Upper lobe of left lung (tissue), 6 donors: Measurements from ENCODE around the gene XRCC4. TPM values are rescaled to one million over a fixed set of nuclear protein-coding genes. Genes with fewer than 3 reads are reported as not detected.

Source experiments
- ATAC-seq, 2 donors: fragments of 200-7000 bp; cut with Tn5 transposase; one replicate each; pipeline ENCODE4 v1.9.1; 2022; ENCODE audit warnings: mild to moderate bottlenecking in 2 of 2, moderate library complexity in 2 of 2; ENCODE audit not compliant: low FRiP score in 2 of 2
- DNase-seq, 2 donors: peaks; one replicate each; pipeline ENCODE4 v3.0.0-alpha.2; 2019 to 2020
- H3K27ac ChIP-seq, 4 donors: fragments of 200-600 bp; sonication (generic); one replicate each; pipeline ENCODE4 v1.5.1; 2016 to 2019
- H3K27me3 ChIP-seq, 4 donors: fragments of 200-600 bp; sonication (generic); one replicate each; pipeline ENCODE4 v1.5.1; 2017 to 2019
- H3K36me3 ChIP-seq, 4 donors: fragments of 200-600 bp; sonication (generic); one replicate each; pipeline ENCODE4 v1.5.1; 2016 to 2019
- H3K4me1 ChIP-seq, 4 donors: fragments of 200-600 bp; sonication (generic); one replicate each; pipeline ENCODE4 v1.5.1; 2018 to 2019
- H3K4me3 ChIP-seq, 4 donors: fragments of 200-600 bp; sonication (generic); one replicate each; pipeline ENCODE4 v1.5.1; 2017 to 2019; ENCODE audit warnings: mild to moderate bottlenecking in 2 of 4, moderate library complexity in 1 of 4
- H3K9me3 ChIP-seq, 4 donors: fragments of 200-600 bp; sonication (generic); one replicate each; pipeline ENCODE4 v1.5.1; 2018 to 2019
- CTCF ChIP-seq, 6 experiments: fragments of 450-650 bp in 4 of 6; fragments of 200-600 bp in 2 of 6; sonication (generic) in 2 of 6; IDR thresholded peaks; one replicate each; pipeline ENCODE4 v1.5.1; 2016 to 2019; ENCODE audit warnings: antibody characterized with exemption in 6 of 6
- EP300 ChIP-seq, 4 donors: sonication (generic); formaldehyde crosslinking; IDR thresholded peaks; one replicate each; pipeline ENCODE4 v1.5.1; 2017; ENCODE audit warnings: antibody characterized with exemption in 4 of 4, control low read depth in 2 of 4
- POLR2A ChIP-seq, 4 donors: fragments of 450-650 bp; IDR thresholded peaks; one replicate each; pipeline ENCODE4 v1.5.1; 2016 to 2017; ENCODE audit warnings: antibody characterized with exemption in 4 of 4, mild to moderate bottlenecking in 2 of 4
- POLR2AphosphoS5 ChIP-seq, 2 donors: sonication (generic); formaldehyde crosslinking; IDR thresholded peaks; one replicate each; pipeline ENCODE4 v1.5.1; 2017; ENCODE audit warnings: antibody characterized with exemption in 2 of 2
- WGBS, 2 donors: methylation state at CpG; one replicate each; pipeline ENCODE4 v1.1.5; 2017 to 2018; 5-methylcytosine and 5-hydroxymethylcytosine counted together
- total RNA-seq, 6 donors: library from RNA; depleted of rRNA in 4 of 6; stranded (reverse); fragments of >200 nt in 4 of 6; gene quantifications; one replicate each; pipeline versions ENCODE4 v1.1.0 to v1.2.1, GENCODE V29; 2016 to 2021
- donor health status: DM: no; HTN: no; CAD: no; lungs with moderate emphysema.
- donor health status: DM: no; HTN: yes; CAD: no; lungs with severe emphysema.

Gene XRCC4
- total RNA-seq, 6 donors from 2014 or later: 4.4 to 11.8 (median 7.7) TPM

GRCh38 chr5:83323557-83324180 is 246.3 kb downstream of the XRCC4 start:
- H3K4me1 ChIP-seq: peaks cover 0 to 3% (median 0%) of the 10 kb centered on the region in 4 donors
- ATAC-seq: no peak
- H3K27ac ChIP-seq: no peak overlapping the region
- no peak for DNase-seq
- TF ChIP-seq POLR2A (IDR thresholded peaks at IDR 0.05) (no peak), CTCF (IDR thresholded peaks at IDR 0.05) (no peak), EP300 (IDR thresholded peaks at IDR 0.05) (no peak), POLR2AphosphoS5 (IDR thresholded peaks at IDR 0.05) (no peak)
- H3K4me3 ChIP-seq: no peak overlapping the region
- no peaks in the 10 kb centered on the region for H3K36me3 ChIP-seq
- H3K27me3 ChIP-seq: no peaks in the 10 kb centered on the region
- H3K9me3 ChIP-seq: no peaks in the 10 kb centered on the region

- H3K27me3 ChIP-seq: no peaks in the 10 kb centered on the region
- H3K36me3 ChIP-seq: no peaks in the 10 kb centered on the region
- DNase-seq: no peak
- ATAC-seq: no peak
- 76 to 78% methylated on average over 2 of the region's 2 CpGs for WGBS, 2 donors
- H3K27ac ChIP-seq: no peak overlapping the region
- H3K4me3 ChIP-seq: no peak overlapping the region
- no peaks in the 10 kb centered on the region for H3K9me3 ChIP-seq
- H3K4me1 ChIP-seq: no peaks in the 10 kb centered on the region
- TF ChIP-seq EP300 (IDR thresholded peaks at IDR 0.05): no peak
- TF ChIP-seq CTCF (IDR thresholded peaks at IDR 0.05): no peak
- TF ChIP-seq POLR2A (IDR thresholded peaks at IDR 0.05): no peak
- no peak for TF ChIP-seq POLR2AphosphoS5 (IDR thresholded peaks at IDR 0.05)
These were observed 254.5 kb downstream of the XRCC4 start for GRCh38 chr5:83331842-83332241.

- Histone ChIP-seq H3K4me1 (peaks cover 0 to 8% (median 2%) of the 10 kb centered on the region in 4 donors), H3K27me3 (no peaks in the 10 kb centered on the region), H3K9me3 (no peaks in the 10 kb centered on the region), H3K27ac (peak overlapping the region in 1 of 4 donors; percentile 46), H3K36me3 (no peaks in the 10 kb centered on the region), H3K4me3 (no peak overlapping the region)
- 70 to 80% methylated on average over 4 of the region's 4 CpGs for WGBS, 2 donors
- ATAC-seq (no peak), DNase-seq (no peak)
- TF ChIP-seq EP300 (IDR thresholded peaks at IDR 0.05) (peak in 2 of 4 donors; percentile 45 to 55), POLR2A (IDR thresholded peaks at IDR 0.05) (no peak)
These were observed 260.2 kb downstream of the XRCC4 start for GRCh38 chr5:83337453-83338035.

GRCh38 chr5:83340511-83340918 is 263.2 kb downstream of the XRCC4 start:
- 37 to 49% methylated on average over 2 of the region's 2 CpGs for WGBS, 2 donors
- H3K36me3 ChIP-seq: no peaks in the 10 kb centered on the region
- TF ChIP-seq POLR2AphosphoS5 (IDR thresholded peaks at IDR 0.05) (no peak), POLR2A (IDR thresholded peaks at IDR 0.05) (no peak)
- H3K4me3 ChIP-seq: no peak overlapping the region
- ATAC-seq (peak in 1 of 2 donors; percentile 57), DNase-seq (no peak)
- H3K9me3 ChIP-seq: no peaks in the 10 kb centered on the region
- H3K4me1 ChIP-seq: peaks cover 0 to 8% (median 2%) of the 10 kb centered on the region in 4 donors
- no peak overlapping the region for H3K27ac ChIP-seq
- no peaks in the 10 kb centered on the region for H3K27me3 ChIP-seq

- H3K9me3 ChIP-seq: no peaks in the 10 kb centered on the region
- H3K4me3 ChIP-seq: no peak overlapping the region
- no peaks in the 10 kb centered on the region for H3K36me3 ChIP-seq
- TF ChIP-seq CTCF (IDR thresholded peaks at IDR 0.05) (no peak), POLR2A (IDR thresholded peaks at IDR 0.05) (no peak), POLR2AphosphoS5 (IDR thresholded peaks at IDR 0.05) (no peak), EP300 (IDR thresholded peaks at IDR 0.05) (no peak)
- DNase-seq (no peak), ATAC-seq (no peak)
- H3K27me3 ChIP-seq: no peaks in the 10 kb centered on the region
- peaks cover 0 to 8% (median 2%) of the 10 kb centered on the region in 4 donors for H3K4me1 ChIP-seq
- no peak overlapping the region for H3K27ac ChIP-seq
- 81 to 85% methylated on average over 3 of the region's 3 CpGs for WGBS, 2 donors
These were observed 264.5 kb downstream of the XRCC4 start for GRCh38 chr5:83341815-83342334.
